NCI-H146 (cell line): ENCODE data around the gene PSENEN.
"Not testable (repeated sequence)": the region's sequence is repeated elsewhere in the genome, so short reads cannot be mapped to it uniquely, and the experiment has no call there.

Experiments
- DNase-seq: peaks from one replicate; lab custom pipeline; 2025; lab: John Stamatoyannopoulos, UW

The PSENEN gene

GRCh38 chr19:35718345-35719041, 27.0 kb upstream of the PSENEN start:
- peak; percentile 46 for DNase-seq

- no peak for DNase-seq
Observed at GRCh38 chr19:35719402-35720162, 25.9 kb upstream of the PSENEN start.

GRCh38 chr19:35720163-35720524, 25.3 kb upstream of the PSENEN start:
- no peak for DNase-seq

GRCh38 chr19:35720648-35721047, 24.8 kb upstream of the PSENEN start:
- DNase-seq, result no peak

GRCh38 chr19:35721374-35721773, 24.1 kb upstream of the PSENEN start:
- no peak for DNase-seq

GRCh38 chr19:35722461-35722860, 23.0 kb upstream of the PSENEN start:
- DNase-seq, result no peak

- no peak for DNase-seq
Observed at GRCh38 chr19:35722897-35723296, 22.6 kb upstream of the PSENEN start.

GRCh38 chr19:35723671-35724070, 21.8 kb upstream of the PSENEN start:
- no peak for DNase-seq

- not testable (repeated sequence) for DNase-seq
Observed at GRCh38 chr19:35724132-35724531, 21.3 kb upstream of the PSENEN start.

GRCh38 chr19:35724560-35724959, 20.9 kb upstream of the PSENEN start:
- no peak for DNase-seq

- no peak for DNase-seq
Observed at GRCh38 chr19:35725216-35725861, 20.1 kb upstream of the PSENEN start.

GRCh38 chr19:35727053-35727955, 18.1 kb upstream of the PSENEN start:
- no peak for DNase-seq

- no peak for DNase-seq
Observed at GRCh38 chr19:35727956-35728706, 17.3 kb upstream of the PSENEN start.

GRCh38 chr19:35729021-35729420, 16.4 kb upstream of the PSENEN start:
- no peak for DNase-seq

GRCh38 chr19:35729763-35730162, 15.7 kb upstream of the PSENEN start:
- no peak for DNase-seq

GRCh38 chr19:35730326-35730725, 15.1 kb upstream of the PSENEN start:
- DNase-seq, result no peak

- no peak for DNase-seq
Observed at GRCh38 chr19:35731353-35731752, 14.1 kb upstream of the PSENEN start.

- no peak for DNase-seq
Observed at GRCh38 chr19:35731779-35732405, 13.6 kb upstream of the PSENEN start.

- no peak for DNase-seq
Observed at GRCh38 chr19:35732540-35733179, 12.8 kb upstream of the PSENEN start.
